Activated CD4-positive, alpha-beta memory T cell treated with anti-CD3 and anti-CD28 coated beads, Interleukin-2, amount 10 ng/mL, durations not matched to agents 7 days and 5 days (primary cell): ENCODE data around the gene GH2. TPM values are rescaled to one million over a fixed set of nuclear protein-coding genes. Genes with fewer than 3 reads are reported as not detected.

Experiments
- CTCF ChIA-PET: fragments of 350-600 bp; sonication (Branson Sonifier 250); formaldehyde crosslinking; loops from one replicate; lab custom pipeline; 2021; ENCODE audit warnings: antibody characterized with exemption, inconsistent platforms; lab: Charles Lee
- POLR2A ChIA-PET: fragments of 350-600 bp; sonication (Branson Sonifier 250); formaldehyde crosslinking; loops from one replicate; lab custom pipeline; 2021; ENCODE audit warnings: antibody characterized with exemption; lab: Charles Lee
- DNase-seq: peaks from one replicate; pipeline ENCODE4 v3.0.0-alpha.2; 2020
- H3K27ac Mint-ChIP-seq: one replicate; pipeline ENCODE4 v1.8.0; 2021; ENCODE audit warnings: mild to moderate bottlenecking, mixed read lengths
- H3K27me3 Mint-ChIP-seq: one replicate; pipeline ENCODE4 v1.8.0; 2021; ENCODE audit warnings: mixed read lengths
- H3K36me3 Mint-ChIP-seq: one replicate; pipeline ENCODE4 v1.8.0; 2021; ENCODE audit warnings: low read depth, mixed read lengths
- H3K4me1 Mint-ChIP-seq: one replicate; pipeline ENCODE4 v1.8.0; 2021; ENCODE audit warnings: mixed read lengths
- H3K4me3 Mint-ChIP-seq: one replicate; pipeline ENCODE4 v1.8.0; 2021; ENCODE audit warnings: mild to moderate bottlenecking, mixed read lengths
- H3K9me3 Mint-ChIP-seq: one replicate; pipeline ENCODE4 v1.8.0; 2021; ENCODE audit warnings: mixed read lengths
- total RNA-seq, 2 experiments: library from RNA; stranded (reverse); gene quantifications; one replicate each; pipeline ENCODE4 v1.2.3, GENCODE V29; 2021

The GH2 gene
- total RNA-seq, 2 experiments from 2014 or later: not detected

DNA sequence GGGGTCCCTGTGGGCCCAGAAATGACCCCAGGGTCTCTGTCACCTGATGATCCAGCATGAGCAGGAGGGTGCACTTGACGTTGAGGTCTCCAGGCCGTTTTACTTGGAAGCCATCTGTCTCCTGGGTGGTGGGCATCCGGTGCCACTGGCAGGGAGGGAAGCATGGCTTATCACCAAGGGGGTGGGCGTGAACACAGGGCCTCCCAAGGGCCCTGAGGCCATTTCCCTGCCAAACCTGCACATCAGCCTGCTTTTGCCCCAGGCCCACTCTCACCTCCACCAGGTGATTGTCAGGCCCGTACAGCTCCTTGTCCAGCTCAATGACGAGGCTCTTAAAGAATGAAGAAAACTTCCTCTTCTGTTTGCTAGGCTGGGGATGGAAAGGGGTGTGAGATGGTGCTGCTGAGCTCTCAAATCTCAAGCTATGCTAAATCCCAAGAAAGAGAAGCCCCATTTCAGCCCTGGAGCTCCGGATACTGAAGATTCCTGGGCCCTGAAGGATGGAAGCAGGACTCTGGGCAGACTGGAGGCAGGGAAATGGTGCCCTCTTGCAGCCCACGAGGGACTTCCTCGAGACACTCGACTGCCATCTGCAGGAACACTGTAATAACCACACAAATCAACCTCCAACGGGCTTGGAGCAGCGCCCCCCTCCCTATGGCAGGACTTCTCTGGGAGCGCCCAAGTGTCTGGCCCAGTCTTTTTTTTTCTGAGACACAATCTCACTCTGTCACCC, 47.1 kb downstream of the GH2 start:
- ChIA-PET CTCF (interaction anchor here (0.8 to 1.8 kb wide), 7 partner anchors 8 to 409 kb away, joined by 3 to 8 read pairs (median 5); partner anchors contain the start of gene STRADA), POLR2A (interaction anchor here (1.0 to 10.2 kb wide), 4 partner anchors 6 to 60 kb away, joined by 3 to 194 read pairs (median 22); partner anchors contain the start of genes CCDC47, DDX42 and SMARCD2)
- H3K27ac Mint-ChIP-seq: peak overlapping the region; percentile 72
- DNase-seq: peak; percentile 72
- H3K4me1 Mint-ChIP-seq: peaks cover 59% of the 10 kb centered on the region
- H3K36me3 Mint-ChIP-seq: peaks cover 74% of the 10 kb centered on the region
- H3K27me3 Mint-ChIP-seq: no peaks in the 10 kb centered on the region
- H3K9me3 Mint-ChIP-seq: no peaks in the 10 kb centered on the region
- H3K4me3 Mint-ChIP-seq: no peak overlapping the region

GRCh38 chr17:63833741-63834373, 47.9 kb downstream of the GH2 start:
- Mint-ChIP-seq H3K4me1 (peaks cover 59% of the 10 kb centered on the region), H3K36me3 (peaks cover 82% of the 10 kb centered on the region)

DNA sequence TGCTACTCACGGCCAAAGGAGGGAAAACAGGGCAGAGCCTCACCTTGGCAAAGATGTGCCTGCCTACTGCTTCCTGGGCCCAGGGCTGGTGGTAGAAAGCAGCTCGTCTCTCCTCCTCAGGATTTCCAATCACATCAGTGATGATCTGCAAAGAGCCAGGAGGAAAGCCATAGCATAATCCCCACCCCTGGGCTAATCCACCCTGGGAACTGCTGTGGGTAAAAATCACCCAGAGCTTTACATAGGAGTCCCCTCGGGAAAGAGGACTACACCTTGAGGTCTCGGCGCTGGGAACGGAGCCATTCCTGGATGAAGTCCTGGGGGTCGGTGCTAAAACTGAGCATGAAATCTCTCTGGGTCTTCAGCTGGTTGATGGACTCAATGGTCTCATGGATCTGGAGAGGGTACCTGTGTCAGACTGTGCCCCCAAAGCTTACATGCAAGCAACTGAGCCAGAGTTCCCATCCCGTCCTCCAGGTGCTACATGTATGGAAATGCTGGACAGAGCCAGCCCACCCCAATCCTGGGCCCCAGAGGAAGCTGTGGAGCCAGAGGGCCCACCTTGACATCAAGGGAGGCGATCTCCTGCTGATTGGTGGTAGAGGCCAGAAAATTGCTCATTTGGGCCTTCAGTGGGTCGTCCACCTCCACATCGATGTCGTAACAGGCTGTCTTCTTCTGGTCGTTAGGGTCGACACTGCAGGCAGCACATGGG, 48.6 kb downstream of the GH2 start:
- peak overlapping the region; percentile 76 for H3K27ac Mint-ChIP-seq
- no peaks in the 10 kb centered on the region for H3K27me3 Mint-ChIP-seq
- POLR2A ChIA-PET: interaction anchor here (0.7 to 10.2 kb wide), 7 partner anchors 7 to 82 kb away, joined by 3 to 194 read pairs (median 4); partner anchors contain the start of genes CCDC47, DDX42 and SMARCD2

More at GRCh38 chr17:63833741-63834373, 47.9 kb downstream of the GH2 start:
- Mint-ChIP-seq H3K27me3 (no peaks in the 10 kb centered on the region), H3K9me3 (no peaks in the 10 kb centered on the region), H3K27ac (no peak overlapping the region), H3K4me3 (no peak overlapping the region)
- ChIA-PET POLR2A (interaction anchor here (1.1 to 10.2 kb wide), 5 partner anchors 7 to 59 kb away, joined by 3 to 194 read pairs (median 4); partner anchors contain the start of genes CCDC47, DDX42 and SMARCD2), CTCF (interaction anchor here (0.8 to 1.8 kb wide), 5 partner anchors 8 to 408 kb away, joined by 3 to 8 read pairs (median 3); partner anchors contain the start of gene STRADA)
- no peak for DNase-seq

DNA sequence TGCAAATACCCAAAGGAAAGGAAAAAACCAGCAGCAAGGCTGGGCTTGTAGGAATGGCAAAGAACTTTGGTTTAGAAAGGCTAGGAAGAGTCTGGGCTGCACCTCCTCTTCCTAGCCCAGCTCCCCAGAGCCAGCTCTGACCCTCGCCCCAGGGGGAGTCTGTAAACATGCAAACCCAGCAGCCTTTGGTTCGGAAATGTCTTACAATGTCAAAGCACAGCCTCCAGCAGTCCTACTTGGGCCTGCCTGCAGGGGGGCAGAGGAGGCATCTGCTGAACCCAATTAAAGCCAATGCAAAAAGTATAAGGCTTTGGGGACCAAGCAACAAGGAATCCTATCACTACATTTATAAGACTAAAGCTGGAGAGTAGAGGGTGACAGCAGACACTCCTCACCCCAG, 49.3 kb downstream of the GH2 start:
- Mint-ChIP-seq H3K36me3 (peaks cover 94% of the 10 kb centered on the region), H3K9me3 (no peaks in the 10 kb centered on the region), H3K4me1 (peaks cover 60% of the 10 kb centered on the region), H3K27ac (peak overlapping the region; percentile 76), H3K27me3 (no peaks in the 10 kb centered on the region), H3K4me3 (no peak overlapping the region)
- ChIA-PET CTCF (interaction anchor here (1.1 to 5.0 kb wide), 2 partner anchors 8 to 33 kb away, joined by 3 to 28 read pairs; partner anchors contain the start of gene SMARCD2), POLR2A (interaction anchor here (0.7 to 10.2 kb wide), 7 partner anchors 8 to 82 kb away, joined by 3 to 194 read pairs (median 4); partner anchors contain the start of genes CCDC47, DDX42 and SMARCD2)
- no peak for DNase-seq

More for the DNA sequence above, 48.6 kb downstream of the GH2 start:
- H3K4me1 Mint-ChIP-seq: peaks cover 60% of the 10 kb centered on the region
- no peak for DNase-seq
- no peak overlapping the region for H3K4me3 Mint-ChIP-seq
- CTCF ChIA-PET: interaction anchor here (1.5 kb wide), 1 partner anchor 407 kb away, joined by 7 read pairs; no protein-coding TSS in a partner anchor
- no peaks in the 10 kb centered on the region for H3K9me3 Mint-ChIP-seq
- peaks cover 88% of the 10 kb centered on the region for H3K36me3 Mint-ChIP-seq

DNA sequence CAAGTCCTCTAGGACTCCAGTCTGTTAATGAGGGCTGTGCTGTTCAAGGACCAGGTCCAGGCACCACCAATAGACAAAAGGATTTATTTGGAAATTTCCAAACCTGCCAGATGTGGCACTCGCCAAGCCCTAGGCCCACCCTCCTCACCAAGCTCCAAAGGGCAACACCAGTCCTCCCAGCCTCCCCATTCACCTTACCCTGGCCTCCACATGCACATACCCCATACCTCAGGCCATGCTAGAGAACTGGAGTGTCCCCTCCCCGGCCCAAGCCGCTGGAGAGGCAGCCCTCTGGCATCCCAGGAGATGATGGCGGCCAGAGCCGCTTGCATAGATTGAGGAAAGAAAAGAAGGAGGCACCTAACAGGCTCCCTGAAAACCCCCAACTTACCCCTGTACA, 49.7 kb downstream of the GH2 start:
- Mint-ChIP-seq H3K27me3 (no peaks in the 10 kb centered on the region), H3K27ac (peak overlapping the region; percentile 76), H3K4me1 (peaks cover 60% of the 10 kb centered on the region), H3K36me3 (peaks cover 95% of the 10 kb centered on the region), H3K4me3 (no peak overlapping the region), H3K9me3 (no peaks in the 10 kb centered on the region)
- DNase-seq: no peak
- ChIA-PET CTCF (interaction anchor here (1.1 to 5.0 kb wide), 3 partner anchors 9 to 33 kb away, joined by 3 to 28 read pairs (median 27); partner anchors contain the start of gene SMARCD2), POLR2A (interaction anchor here (0.9 to 10.2 kb wide), 6 partner anchors 8 to 135 kb away, joined by 3 to 194 read pairs (median 4); partner anchors contain the start of genes CCDC47, DDX42 and SMARCD2)

DNA sequence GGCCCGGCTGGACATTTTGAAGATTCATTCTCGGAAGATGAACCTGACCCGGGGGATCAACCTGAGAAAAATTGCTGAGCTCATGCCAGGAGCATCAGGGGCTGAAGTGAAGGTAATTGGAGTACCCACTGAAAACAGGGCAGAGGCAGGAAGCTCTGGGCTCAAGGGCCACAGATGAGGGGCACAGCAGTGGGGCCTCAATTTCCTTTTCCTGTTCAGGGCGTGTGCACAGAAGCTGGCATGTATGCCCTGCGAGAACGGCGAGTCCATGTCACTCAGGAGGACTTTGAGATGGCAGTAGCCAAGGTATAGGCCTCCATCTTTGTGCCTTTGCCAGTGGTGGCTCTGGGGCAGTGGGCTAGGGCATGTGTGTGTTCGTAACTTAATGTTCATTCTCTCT, 50.2 kb downstream of the GH2 start:
- Mint-ChIP-seq H3K9me3 (no peaks in the 10 kb centered on the region), H3K36me3 (peaks cover 93% of the 10 kb centered on the region), H3K4me3 (peak overlapping the region; percentile 27), H3K27ac (peak overlapping the region; percentile 76), H3K4me1 (peaks cover 62% of the 10 kb centered on the region), H3K27me3 (no peaks in the 10 kb centered on the region)
- ChIA-PET POLR2A (interaction anchor here (0.9 to 10.2 kb wide), 7 partner anchors 9 to 134 kb away, joined by 3 to 194 read pairs (median 5); partner anchors contain the start of genes CCDC47, DDX42 and SMARCD2), CTCF (interaction anchor here (1.1 to 5.0 kb wide), 3 partner anchors 9 to 34 kb away, joined by 3 to 28 read pairs (median 27); partner anchors contain the start of gene SMARCD2)
- DNase-seq: no peak

- CTCF ChIA-PET: interaction anchor here (1.8 to 5.0 kb wide), 3 partner anchors 7 to 18 kb away, joined by 5 to 28 read pairs (median 27); partner anchors contain the start of gene SMARCD2
- peak overlapping the region; percentile 76 for H3K27ac Mint-ChIP-seq
- H3K36me3 Mint-ChIP-seq: peaks cover 91% of the 10 kb centered on the region
- no peaks in the 10 kb centered on the region for H3K27me3 Mint-ChIP-seq
- DNase-seq: no peak
- H3K4me3 Mint-ChIP-seq: peak overlapping the region; percentile 27
- H3K9me3 Mint-ChIP-seq: no peaks in the 10 kb centered on the region
- POLR2A ChIA-PET: interaction anchor here (0.9 to 10.2 kb wide), 7 partner anchors 9 to 134 kb away, joined by 3 to 194 read pairs (median 4); partner anchors contain the start of genes CCDC47, DDX42 and SMARCD2
- H3K4me1 Mint-ChIP-seq: peaks cover 68% of the 10 kb centered on the region
These were observed 50.7 kb downstream of the GH2 start for GRCh38 chr17:63830904-63831491.

- H3K27ac Mint-ChIP-seq: peak overlapping the region; percentile 76
- peaks cover 90% of the 10 kb centered on the region for H3K36me3 Mint-ChIP-seq
- ChIA-PET CTCF (interaction anchor here (1.8 to 5.0 kb wide), 3 partner anchors 8 to 19 kb away, joined by 5 to 28 read pairs (median 27); partner anchors contain the start of gene SMARCD2), POLR2A (interaction anchor here (0.8 to 10.2 kb wide), 7 partner anchors 9 to 676 kb away, joined by 3 to 194 read pairs (median 5); partner anchors contain the start of genes CCDC47, CEP95, DDX42 and DDX5)
- no peak overlapping the region for H3K4me3 Mint-ChIP-seq
- peaks cover 73% of the 10 kb centered on the region for H3K4me1 Mint-ChIP-seq
- no peak for DNase-seq
- no peaks in the 10 kb centered on the region for H3K9me3 Mint-ChIP-seq
- no peaks in the 10 kb centered on the region for H3K27me3 Mint-ChIP-seq
These were observed 51.5 kb downstream of the GH2 start for GRCh38 chr17:63830278-63830677.

Other genes starting within 250 kb of the GH2 start
- gene LIMD2, start 181.8 kb downstream of the GH2 start, total RNA-seq: 100 to 1,000 TPM; 394 to 401 TPM
- gene STRADA, start 140.1 kb downstream of the GH2 start, total RNA-seq: 10 to 100 TPM; 53.1 to 59.4 TPM
- gene CCDC47, start 108.3 kb downstream of the GH2 start, total RNA-seq: 10 to 100 TPM; 56.7 to 57.9 TPM
- 100 to 1,000 TPM; 113 to 118 TPM for gene DDX42, start 107.8 kb downstream of the GH2 start, total RNA-seq
- 100 to 1,000 TPM; 152 to 162 TPM for gene PSMC5, start 54.5 kb downstream of the GH2 start, total RNA-seq
- 10 to 100 TPM; 38.9 to 43.8 TPM for gene FTSJ3, start 54.3 kb downstream of the GH2 start, total RNA-seq
- gene SMARCD2, start 39.3 kb downstream of the GH2 start, total RNA-seq: 100 to 1,000 TPM; 150 to 152 TPM
- gene CSH2, start 8.3 kb downstream of the GH2 start, total RNA-seq: not detected
- gene CSH1, start 14.6 kb upstream of the GH2 start, total RNA-seq: not detected
- gene CSHL1, start 29.3 kb upstream of the GH2 start, total RNA-seq: not detected
- gene GH1, start 36.9 kb upstream of the GH2 start, total RNA-seq: not detected
- 10 to 100 TPM; 48.6 to 50.2 TPM for gene CD79B, start 50.4 kb upstream of the GH2 start, total RNA-seq
- gene SCN4A, start 91.0 kb upstream of the GH2 start, total RNA-seq: under 1 TPM; 0.08 to 0.13 TPM
- gene PRR29, start 116.4 kb upstream of the GH2 start, total RNA-seq: 10 to 100 TPM; 12.0 to 15.1 TPM
- 100 to 1,000 TPM; 118 to 122 TPM for gene ICAM2, start 138.7 kb upstream of the GH2 start, total RNA-seq
- 100 to 1,000 TPM; 126 to 128 TPM for gene ERN1, start 248.2 kb upstream of the GH2 start, total RNA-seq